Measurements from ENCODE around the gene ALDH3A2.

ALDH3A2 gene

GRCh38 chr17:19705201-19705600 lies 56.6 kb downstream of the ALDH3A2 start:
- TF ChIP-seq REST (IDR thresholded peaks at IDR 0.05; ENCODE audit: insufficient read depth in 1 of 2, low read depth in 2 of 2, low read length in 2 of 2) (no peak), POLR2AphosphoS5 (IDR thresholded peaks at IDR 0.05; ENCODE audit: low read depth, low read length) (no peak), TAF1 (IDR thresholded peaks at IDR 0.05; ENCODE audit: borderline replicate concordance, insufficient read depth, low read length) (no peak), FOXP2 (optimal IDR thresholded peaks at IDR 0.05; ENCODE audit: borderline replicate concordance, extremely low read depth, extremely low read length, insufficient read depth) (no peak), SIN3A (IDR thresholded peaks at IDR 0.05; ENCODE audit: borderline replicate concordance, insufficient read depth, low read length) (no peak)

GRCh38 chr17:19705771-19706770 lies 57.5 kb downstream of the ALDH3A2 start:
- TF ChIP-seq REST (IDR thresholded peaks at IDR 0.05; ENCODE audit: insufficient read depth in 1 of 2, low read depth in 2 of 2, low read length in 2 of 2) (no peak), FOXP2 (optimal IDR thresholded peaks at IDR 0.05; ENCODE audit: borderline replicate concordance, extremely low read depth, extremely low read length, insufficient read depth) (no peak), SIN3A (IDR thresholded peaks at IDR 0.05; ENCODE audit: borderline replicate concordance, insufficient read depth, low read length) (no peak), POLR2AphosphoS5 (IDR thresholded peaks at IDR 0.05; ENCODE audit: low read depth, low read length) (no peak), TAF1 (IDR thresholded peaks at IDR 0.05; ENCODE audit: borderline replicate concordance, insufficient read depth, low read length) (no peak)

- TF ChIP-seq SIN3A (IDR thresholded peaks at IDR 0.05; ENCODE audit: borderline replicate concordance, insufficient read depth, low read length) (no peak), POLR2AphosphoS5 (IDR thresholded peaks at IDR 0.05; ENCODE audit: low read depth, low read length) (no peak), TAF1 (IDR thresholded peaks at IDR 0.05; ENCODE audit: borderline replicate concordance, insufficient read depth, low read length) (no peak), FOXP2 (optimal IDR thresholded peaks at IDR 0.05; ENCODE audit: borderline replicate concordance, extremely low read depth, extremely low read length, insufficient read depth) (no peak), REST (IDR thresholded peaks at IDR 0.05; ENCODE audit: insufficient read depth in 1 of 2, low read depth in 2 of 2, low read length in 2 of 2) (no peak)
Observed at GRCh38 chr17:19706791-19707727, 58.5 kb downstream of the ALDH3A2 start.

- TF ChIP-seq SIN3A (IDR thresholded peaks at IDR 0.05; ENCODE audit: borderline replicate concordance, insufficient read depth, low read length) (no peak), REST (IDR thresholded peaks at IDR 0.05; ENCODE audit: insufficient read depth in 1 of 2, low read depth in 2 of 2, low read length in 2 of 2) (no peak), POLR2AphosphoS5 (IDR thresholded peaks at IDR 0.05; ENCODE audit: low read depth, low read length) (no peak), TAF1 (IDR thresholded peaks at IDR 0.05; ENCODE audit: borderline replicate concordance, insufficient read depth, low read length) (no peak), FOXP2 (optimal IDR thresholded peaks at IDR 0.05; ENCODE audit: borderline replicate concordance, extremely low read depth, extremely low read length, insufficient read depth) (no peak)
Observed at GRCh38 chr17:19707728-19708221, 59.2 kb downstream of the ALDH3A2 start.

Data from PFSK-1 (cell line).